Testis (tissue), 3 donors: ENCODE measurements around the gene TTC28. TPM values are rescaled to one million over a fixed set of nuclear protein-coding genes. Genes with fewer than 3 reads are reported as not detected.
A peak's percentile ranks its signal among the peaks of the same experiment; 100 is the strongest.

Experiments used
- DNase-seq: peaks from one replicate; pipeline ENCODE4 v3.0.0-alpha.2; 2019
- H3K27ac ChIP-seq, 2 donors: fragments of 200-600 bp; sonication (generic); one replicate each; pipeline ENCODE4 v1.5.1; 2019
- H3K27me3 ChIP-seq: fragments of 200-600 bp; sonication (generic); one replicate; pipeline ENCODE4 v1.5.1; 2019
- H3K36me3 ChIP-seq: fragments of 200-600 bp; sonication (generic); one replicate; pipeline ENCODE4 v1.5.1; 2017; ENCODE audit warnings: low read depth; ENCODE audit errors: missing control alignments
- H3K4me1 ChIP-seq: fragments of 200-600 bp; sonication (generic); one replicate; pipeline ENCODE4 v1.5.1; 2019
- H3K4me3 ChIP-seq, 2 donors: fragments of 200-600 bp; sonication (generic); one replicate each; pipeline ENCODE4 v1.5.1; 2017 to 2019
- H3K9me3 ChIP-seq: fragments of 200-600 bp; sonication (generic); one replicate; pipeline ENCODE4 v1.5.1; 2017
- POLR2A ChIP-seq: fragments of 450-650 bp; IDR thresholded peaks from one replicate; pipeline ENCODE4 v1.6.1; 2017; ENCODE audit warnings: antibody characterized with exemption, mild to moderate bottlenecking, moderate library complexity
- WGBS, 2 donors: methylation state at CpG; one replicate each; pipeline ENCODE4 v1.1.5; 2018; 5-methylcytosine and 5-hydroxymethylcytosine counted together
- intact Hi-C: fragments of 100-400 bp; cut with DNase I; formaldehyde crosslinking; loops from one replicate; pipeline ENCODE4 v1.15.1; 2023; ENCODE audit warnings: low total_unique reads
- polyA plus RNA-seq: library from polyadenylated mRNA; stranded (reverse); fragments of 350-450 nt; fragmentation: Illumina TruSeq; extraction: RNeasy Lipid Tissue Mini Kit (QIAGEN cat#74804); gene quantifications from one replicate; pipeline ENCODE4 v1.2.3, GENCODE V29; 2014; ENCODE audit warnings: low read depth, low replicate concordance; ENCODE audit not compliant: insufficient read depth
- total RNA-seq, 2 donors: library from RNA; depleted of rRNA; stranded (reverse); fragments of >200 nt; gene quantifications; one replicate each; pipeline ENCODE4 v1.2.3, GENCODE V29; 2016
- TF ChIP-seq, protein P1 (sequence below), 3 experiments: fragments of 450-650 bp in 2 of 3; fragments of 200-600 bp in 1 of 3; sonication (generic) in 1 of 3; IDR thresholded peaks; one replicate each; pipeline ENCODE4 v1.5.1; 2016 to 2019; ENCODE audit warnings: antibody characterized with exemption in 3 of 3, mild to moderate bottlenecking in 2 of 3, moderate library complexity in 1 of 3

TTC28 gene
- total and polyA plus RNA-seq, 3 donors from 2014 or later = 29.4 to 121 (median 75.5) TPM

DNA sequence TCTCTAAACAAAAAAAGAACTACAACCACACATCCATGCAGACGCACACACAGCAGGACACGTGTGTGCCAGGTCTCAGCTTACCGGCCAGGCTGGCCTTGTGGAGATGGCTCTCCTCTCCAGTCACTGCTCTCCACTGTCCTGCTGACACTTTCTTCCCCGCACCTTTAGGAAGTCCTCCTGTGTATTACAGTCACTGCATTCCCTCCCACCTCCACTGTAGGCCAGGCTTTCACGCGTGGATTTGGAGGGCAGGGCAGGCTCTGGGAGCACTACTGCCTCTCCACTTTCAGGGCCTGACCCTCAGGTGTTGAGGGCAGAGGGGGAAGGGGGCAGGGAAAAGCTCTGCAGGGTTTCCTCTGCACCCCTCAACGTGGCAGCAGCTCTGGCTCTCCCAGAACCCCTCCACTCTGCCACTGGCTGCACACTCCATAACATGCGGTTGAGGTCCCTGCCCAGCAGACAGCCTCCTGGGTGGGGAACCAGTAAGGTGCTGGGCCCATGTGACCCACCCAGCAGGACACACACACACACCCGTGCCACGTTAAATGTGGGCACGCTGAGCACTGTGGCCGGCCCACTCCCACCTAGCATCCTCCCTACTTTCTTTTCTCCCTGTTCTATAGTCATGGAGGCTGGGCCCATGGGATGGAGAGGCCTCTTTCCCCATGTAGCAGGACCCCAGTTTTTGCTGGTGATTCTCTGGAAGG lies 653.6 kb downstream of the TTC28 start:
- peak; percentile 7 for DNase-seq
- Histone ChIP-seq H3K4me1 (peaks cover 10% of the 10 kb centered on the region), H3K4me3 (no peak overlapping the region), H3K36me3 (no peaks in the 10 kb centered on the region), H3K27ac (no peak overlapping the region), H3K9me3 (no peaks in the 10 kb centered on the region), H3K27me3 (no peaks in the 10 kb centered on the region)
- WGBS, 2 donors = 91 to 92% methylated on average over 9 to 12 of the region's 12 CpGs
- intact Hi-C loops = no loop called here
- TF ChIP-seq, protein P1, sequence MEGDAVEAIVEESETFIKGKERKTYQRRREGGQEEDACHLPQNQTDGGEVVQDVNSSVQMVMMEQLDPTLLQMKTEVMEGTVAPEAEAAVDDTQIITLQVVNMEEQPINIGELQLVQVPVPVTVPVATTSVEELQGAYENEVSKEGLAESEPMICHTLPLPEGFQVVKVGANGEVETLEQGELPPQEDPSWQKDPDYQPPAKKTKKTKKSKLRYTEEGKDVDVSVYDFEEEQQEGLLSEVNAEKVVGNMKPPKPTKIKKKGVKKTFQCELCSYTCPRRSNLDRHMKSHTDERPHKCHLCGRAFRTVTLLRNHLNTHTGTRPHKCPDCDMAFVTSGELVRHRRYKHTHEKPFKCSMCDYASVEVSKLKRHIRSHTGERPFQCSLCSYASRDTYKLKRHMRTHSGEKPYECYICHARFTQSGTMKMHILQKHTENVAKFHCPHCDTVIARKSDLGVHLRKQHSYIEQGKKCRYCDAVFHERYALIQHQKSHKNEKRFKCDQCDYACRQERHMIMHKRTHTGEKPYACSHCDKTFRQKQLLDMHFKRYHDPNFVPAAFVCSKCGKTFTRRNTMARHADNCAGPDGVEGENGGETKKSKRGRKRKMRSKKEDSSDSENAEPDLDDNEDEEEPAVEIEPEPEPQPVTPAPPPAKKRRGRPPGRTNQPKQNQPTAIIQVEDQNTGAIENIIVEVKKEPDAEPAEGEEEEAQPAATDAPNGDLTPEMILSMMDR (IDR thresholded peaks at IDR 0.05) = no peak
- TF ChIP-seq POLR2A = no peak

DNA sequence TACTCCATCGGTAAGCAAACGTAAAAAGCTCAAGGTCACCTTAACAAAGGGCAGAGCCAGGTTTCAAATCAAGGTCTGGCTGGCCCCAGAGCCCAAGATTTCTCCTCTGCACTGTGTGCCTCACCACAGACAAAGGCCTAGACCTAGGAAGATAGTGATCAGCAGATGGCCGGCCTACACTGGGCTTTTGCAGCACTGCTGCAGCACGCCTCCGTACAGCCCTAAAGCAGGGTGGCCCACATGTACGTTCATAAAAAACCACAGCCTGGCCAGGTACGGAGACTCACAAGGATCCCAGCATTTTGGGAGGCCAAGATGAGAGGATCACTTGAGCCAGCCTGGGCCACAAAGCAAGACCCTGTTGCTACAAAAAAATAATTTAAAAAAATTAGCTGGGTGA lies 654.3 kb downstream of the TTC28 start:
- peak; percentile 11 for DNase-seq
- H3K4me3 ChIP-seq = no peak overlapping the region
- no peaks in the 10 kb centered on the region for H3K27me3 ChIP-seq
- H3K27ac ChIP-seq = no peak overlapping the region
- no peaks in the 10 kb centered on the region for H3K9me3 ChIP-seq
- TF ChIP-seq, protein P1 (IDR thresholded peaks at IDR 0.05) = no peak
- TF ChIP-seq POLR2A = no peak
- H3K36me3 ChIP-seq = no peaks in the 10 kb centered on the region
- 57 to 83% methylated on average over 7 of the region's 7 CpGs for WGBS, 2 donors
- peaks cover 15% of the 10 kb centered on the region for H3K4me1 ChIP-seq
- intact Hi-C loops = no loop called here

DNA sequence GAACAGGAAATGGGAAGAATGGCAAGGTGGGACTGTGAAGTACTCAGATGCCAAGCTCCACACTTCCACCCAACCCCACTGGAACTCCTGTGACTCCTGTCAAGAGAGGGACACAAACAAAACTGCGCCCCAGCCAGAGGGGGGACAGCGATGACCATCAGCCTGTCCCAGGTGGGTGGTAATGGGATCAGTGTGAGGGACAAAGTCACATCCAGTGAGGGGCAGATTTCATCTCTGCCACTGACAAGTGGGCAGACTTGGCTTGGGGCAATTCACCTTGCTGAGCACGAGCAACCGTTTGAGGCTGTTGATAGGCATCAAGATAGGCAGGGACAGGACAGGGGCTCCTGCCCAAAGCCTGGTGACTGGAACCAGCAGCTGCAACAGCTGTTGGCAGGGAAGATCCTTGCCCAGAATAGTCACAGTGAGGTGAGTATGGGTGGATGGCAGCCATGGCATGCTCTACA lies 655.2 kb downstream of the TTC28 start:
- intact Hi-C loops = loop anchor here (5.0 kb wide), 1 partner anchor 568 kb away; no protein-coding TSS in a partner anchor
- TF ChIP-seq POLR2A = no peak
- TF ChIP-seq, protein P1 (IDR thresholded peaks at IDR 0.05) = no peak
- 92 to 93% methylated on average over 4 of the region's 4 CpGs for WGBS, 2 donors
- Histone ChIP-seq H3K4me1 (peaks cover 20% of the 10 kb centered on the region), H3K27me3 (no peaks in the 10 kb centered on the region), H3K36me3 (no peaks in the 10 kb centered on the region), H3K27ac (no peak overlapping the region), H3K9me3 (no peaks in the 10 kb centered on the region), H3K4me3 (no peak overlapping the region)
- DNase-seq = peak; percentile 6

DNA sequence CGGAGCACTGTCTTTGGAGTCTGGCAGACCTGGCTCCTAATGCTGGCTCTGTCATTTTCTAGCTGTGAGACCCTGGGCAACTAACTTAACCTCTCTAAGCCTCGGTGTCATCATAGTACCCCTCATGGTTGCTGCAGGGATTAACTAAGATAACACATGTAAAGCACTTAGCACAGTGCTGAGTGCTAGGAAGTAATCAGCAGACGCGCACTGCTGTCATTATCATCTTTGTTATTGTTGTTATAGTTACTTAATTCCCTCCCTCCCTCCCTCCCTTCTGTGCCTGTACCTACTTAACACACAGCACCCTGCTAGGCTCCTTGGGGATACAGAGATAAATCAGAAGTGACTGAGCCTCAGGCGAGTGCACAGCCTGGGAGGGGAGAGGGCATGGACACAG lies 655.9 kb downstream of the TTC28 start:
- Histone ChIP-seq H3K27ac (no peak overlapping the region), H3K36me3 (no peaks in the 10 kb centered on the region), H3K4me3 (no peak overlapping the region), H3K9me3 (no peaks in the 10 kb centered on the region), H3K27me3 (no peaks in the 10 kb centered on the region), H3K4me1 (peaks cover 20% of the 10 kb centered on the region)
- intact Hi-C loops = loop anchor here (5.0 kb wide), 1 partner anchor 569 kb away; no protein-coding TSS in a partner anchor
- DNase-seq = no peak
- TF ChIP-seq, protein P1 (IDR thresholded peaks at IDR 0.05) = no peak
- TF ChIP-seq POLR2A = no peak
- 91% methylated on average over 5 of the region's 5 CpGs for WGBS, 2 donors

DNA sequence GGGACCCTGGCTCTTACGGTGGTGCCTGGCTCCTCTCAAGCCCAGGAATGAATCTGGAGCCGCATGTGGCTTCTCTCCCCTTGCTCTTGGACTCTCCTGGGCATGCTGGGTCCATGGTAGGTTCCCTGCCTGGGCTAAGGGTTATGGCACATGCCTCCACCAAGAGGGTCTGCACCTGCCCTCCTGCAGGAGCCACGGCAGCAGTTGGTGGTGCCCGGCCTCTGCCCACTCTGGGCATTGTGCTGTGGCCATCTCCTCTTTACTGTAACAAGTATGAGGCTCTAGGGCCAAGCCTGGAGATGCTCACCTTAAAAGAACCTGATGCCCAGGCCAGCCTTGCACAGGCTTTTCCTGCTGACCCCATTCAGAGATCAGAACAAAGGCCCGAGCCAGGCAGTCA lies 656.6 kb downstream of the TTC28 start:
- intact Hi-C loops = loop anchor here (5.0 kb wide), 1 partner anchor 569 kb away; no protein-coding TSS in a partner anchor
- WGBS, 2 donors = 86 to 93% methylated on average over 3 to 5 of the region's 5 CpGs

More for the DNA sequence above, 656.6 kb downstream of the TTC28 start:
- no peak overlapping the region for H3K27ac ChIP-seq
- peaks cover 16% of the 10 kb centered on the region for H3K4me1 ChIP-seq
- DNase-seq = peak; percentile 7
- TF ChIP-seq, protein P1 (IDR thresholded peaks at IDR 0.05) = no peak
- no peak for TF ChIP-seq POLR2A
- no peaks in the 10 kb centered on the region for H3K27me3 ChIP-seq
- H3K4me3 ChIP-seq = no peak overlapping the region
- H3K9me3 ChIP-seq = no peaks in the 10 kb centered on the region
- H3K36me3 ChIP-seq = no peaks in the 10 kb centered on the region
